ENCODE measurements around the gene GGT6. TPM values are rescaled to one million over a fixed set of nuclear protein-coding genes. Genes with fewer than 3 reads are reported as not detected.

Gene GGT6
- polyA plus RNA-seq, 2 of the 4 experiments (the other 2 are of a cell fraction): not detected

DNA sequence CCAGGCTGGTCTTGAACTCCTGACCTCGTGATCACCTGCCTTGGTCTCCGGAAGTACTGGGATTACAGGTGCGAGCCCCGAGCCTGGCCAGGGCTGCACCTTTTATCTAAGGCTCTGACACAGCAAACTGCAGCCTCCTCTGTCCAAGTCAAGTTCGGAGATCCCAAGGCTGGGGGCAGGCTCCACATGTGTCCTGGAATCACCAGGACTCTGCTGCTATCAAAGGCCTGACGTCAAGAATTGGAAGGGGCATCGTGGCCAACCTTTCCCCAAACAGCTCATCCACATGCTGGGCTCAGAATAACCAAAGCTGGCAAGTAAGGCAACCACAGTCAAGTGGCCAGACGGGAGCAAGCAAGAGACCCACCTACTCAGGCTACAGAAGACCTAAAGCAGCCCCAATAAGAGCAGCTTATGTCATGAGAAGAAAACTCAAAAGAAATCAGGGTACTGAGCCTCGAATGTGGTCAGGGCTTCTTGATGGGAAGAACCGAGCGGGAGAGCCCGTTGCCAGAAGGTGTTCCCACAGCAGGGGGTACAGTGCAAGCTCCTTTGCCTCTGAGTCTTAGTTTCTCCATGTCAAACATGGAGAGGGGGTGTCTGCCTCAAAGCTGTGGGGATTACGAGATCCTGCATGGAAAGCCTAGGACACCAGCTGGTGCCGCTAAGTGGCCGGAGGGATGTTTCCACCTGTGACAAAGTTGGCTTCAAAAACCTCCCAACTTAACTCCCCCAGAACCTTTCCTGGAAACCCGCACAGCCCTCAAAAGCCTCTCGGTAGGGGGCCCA, 13.1 kb downstream of the GGT6 start:
- no peak for FAIRE-seq
- no peak for DNase-seq (ENCODE audit: low read depth in 1 of 2, low spot score in 1 of 2)
- ChIA-PET POLR2A (no interaction called here), CTCF (interaction anchor here (0.6 to 13.0 kb wide), 6 partner anchors 11 to 515 kb away, joined by 3 to 99 read pairs (median 4); no protein-coding TSS in a partner anchor)
- no peaks in the 10 kb centered on the region for H3K9me3 ChIP-seq
- no peak overlapping the region for H3K27ac ChIP-seq
- 92% methylated on average over 17 of the region's 17 CpGs for WGBS (ENCODE audit: missing lambda C conversion rate)
- no peak for ATAC-seq
- H3K4me3 ChIP-seq: no peak overlapping the region
- TF ChIP-seq MAX (IDR thresholded peaks at IDR 0.05): no peak
- no peak for TF ChIP-seq HEYL (CRISPR knock-in tag; IDR thresholded peaks at IDR 0.05)
- no peak for TF ChIP-seq KDM5A (IDR thresholded peaks at IDR 0.05)
- no peak for TF ChIP-seq FOSB (CRISPR knock-in tag; IDR thresholded peaks at IDR 0.05)
- TF ChIP-seq EP300 (IDR thresholded peaks at IDR 0.05): no peak
- TF ChIP-seq RARB (CRISPR knock-in tag; IDR thresholded peaks at IDR 0.05): no peak
- no peak for TF ChIP-seq JUNB (IDR thresholded peaks at IDR 0.05)
- TF ChIP-seq NPAS2 (CRISPR knock-in tag; IDR thresholded peaks at IDR 0.05; ENCODE audit: borderline replicate concordance): no peak
- no peak for TF ChIP-seq PHF8 (IDR thresholded peaks at IDR 0.05; ENCODE audit: borderline replicate concordance, low read depth)
- no peak for TF ChIP-seq RCOR1 (IDR thresholded peaks at IDR 0.05; ENCODE audit: low read depth, low read length)
- no peak for TF ChIP-seq CTCF (IDR thresholded peaks at IDR 0.05)
- TF ChIP-seq HOXB13 (CRISPR knock-in tag; IDR thresholded peaks at IDR 0.05; ENCODE audit: low read depth): no peak
- TF ChIP-seq RAD21 (conservative IDR thresholded peaks at IDR 0.05 in 1 of 2, IDR thresholded peaks at IDR 0.05 in 1 of 2): no peak
- no peak for TF ChIP-seq ESRRA (IDR thresholded peaks at IDR 0.05; ENCODE audit: borderline replicate concordance, low read length)
- no peak for TF ChIP-seq TP53 (CRISPR knock-in tag; IDR thresholded peaks at IDR 0.05)
- TF ChIP-seq ZC3H11A (IDR thresholded peaks at IDR 0.05): no peak
- peaks cover 16% of the 10 kb centered on the region; the same call in 1 of the 3 replicates for H3K4me1 ChIP-seq
- no peak overlapping the region for H3K4me2 ChIP-seq

GRCh38 chr17:4545217-4545951, 15.0 kb downstream of the GGT6 start:
- POLR2A ChIA-PET: interaction anchor here (0.9 to 2.6 kb wide), 2 partner anchors 8 to 10 kb away, joined by 3 to 13 read pairs; partner anchors contain the start of gene MYBBP1A
- H3K4me3 ChIP-seq: no peak overlapping the region
- no peaks in the 10 kb centered on the region for H3K9me3 ChIP-seq
- CTCF ChIA-PET: interaction anchor here (1.1 to 13.0 kb wide), 2 partner anchors 20 to 344 kb away, joined by 3 to 99 read pairs; no protein-coding TSS in a partner anchor
- no peak for FAIRE-seq
- 94% methylated on average over 25 of the region's 32 CpGs for WGBS (ENCODE audit: missing lambda C conversion rate)
- ATAC-seq: no peak
- no peak overlapping the region for H3K4me2 ChIP-seq
- TF ChIP-seq ZFP36 (IDR thresholded peaks at IDR 0.05; ENCODE audit: borderline replicate concordance, partially characterized antibody): no peak
- no peak for TF ChIP-seq RAD21 (conservative IDR thresholded peaks at IDR 0.05 in 1 of 2, IDR thresholded peaks at IDR 0.05 in 1 of 2)
- TF ChIP-seq SMC3 (IDR thresholded peaks at IDR 0.05): no peak
- TF ChIP-seq CHD4 (IDR thresholded peaks at IDR 0.05; ENCODE audit: borderline replicate concordance): no peak
- no peak for TF ChIP-seq ESRRA (IDR thresholded peaks at IDR 0.05; ENCODE audit: borderline replicate concordance, low read length)
- no peak for TF ChIP-seq RFX5 (IDR thresholded peaks at IDR 0.05)
- no peak for TF ChIP-seq SREBF2 (IDR thresholded peaks at IDR 0.05)
- TF ChIP-seq HDAC2 (IDR thresholded peaks at IDR 0.05): no peak
- TF ChIP-seq BCL3 (IDR thresholded peaks at IDR 0.05): no peak
- TF ChIP-seq FOSB (CRISPR knock-in tag; IDR thresholded peaks at IDR 0.05): no peak
- no peak for TF ChIP-seq ZSCAN20 (CRISPR knock-in tag; IDR thresholded peaks at IDR 0.05)
- no peak for TF ChIP-seq CTCF (IDR thresholded peaks at IDR 0.05)
- no peak for TF ChIP-seq CHD2 (IDR thresholded peaks at IDR 0.05; ENCODE audit: low read length, partially characterized antibody)
- no peak for TF ChIP-seq CEBPB (IDR thresholded peaks at IDR 0.05)
- no peak for TF ChIP-seq NFE2L2 (conservative IDR thresholded peaks at IDR 0.05; ENCODE audit: low read length)
- no peak overlapping the region for H3K27ac ChIP-seq
- DNase-seq (ENCODE audit: low read depth in 1 of 2, low spot score in 1 of 2): no peak
- H3K4me1 ChIP-seq: peaks cover 14% of the 10 kb centered on the region; the same call in 1 of the 3 replicates
